ENCODE results near the gene BMPR1A.
"Not testable (repeated sequence)": the region's sequence is repeated elsewhere in the genome, so short reads cannot be mapped to it uniquely, and the experiment has no call there.

Gene BMPR1A

GRCh38 chr10:86945361-86946212 lies 189.2 kb downstream of the BMPR1A start:
- TF ChIP-seq, protein P1, sequence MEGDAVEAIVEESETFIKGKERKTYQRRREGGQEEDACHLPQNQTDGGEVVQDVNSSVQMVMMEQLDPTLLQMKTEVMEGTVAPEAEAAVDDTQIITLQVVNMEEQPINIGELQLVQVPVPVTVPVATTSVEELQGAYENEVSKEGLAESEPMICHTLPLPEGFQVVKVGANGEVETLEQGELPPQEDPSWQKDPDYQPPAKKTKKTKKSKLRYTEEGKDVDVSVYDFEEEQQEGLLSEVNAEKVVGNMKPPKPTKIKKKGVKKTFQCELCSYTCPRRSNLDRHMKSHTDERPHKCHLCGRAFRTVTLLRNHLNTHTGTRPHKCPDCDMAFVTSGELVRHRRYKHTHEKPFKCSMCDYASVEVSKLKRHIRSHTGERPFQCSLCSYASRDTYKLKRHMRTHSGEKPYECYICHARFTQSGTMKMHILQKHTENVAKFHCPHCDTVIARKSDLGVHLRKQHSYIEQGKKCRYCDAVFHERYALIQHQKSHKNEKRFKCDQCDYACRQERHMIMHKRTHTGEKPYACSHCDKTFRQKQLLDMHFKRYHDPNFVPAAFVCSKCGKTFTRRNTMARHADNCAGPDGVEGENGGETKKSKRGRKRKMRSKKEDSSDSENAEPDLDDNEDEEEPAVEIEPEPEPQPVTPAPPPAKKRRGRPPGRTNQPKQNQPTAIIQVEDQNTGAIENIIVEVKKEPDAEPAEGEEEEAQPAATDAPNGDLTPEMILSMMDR (conservative IDR thresholded peaks at IDR 0.05): no peak
- no peak for TF ChIP-seq ZFX (IDR thresholded peaks at IDR 0.05)
- H3K27ac ChIP-seq: no peak overlapping the region

DNA sequence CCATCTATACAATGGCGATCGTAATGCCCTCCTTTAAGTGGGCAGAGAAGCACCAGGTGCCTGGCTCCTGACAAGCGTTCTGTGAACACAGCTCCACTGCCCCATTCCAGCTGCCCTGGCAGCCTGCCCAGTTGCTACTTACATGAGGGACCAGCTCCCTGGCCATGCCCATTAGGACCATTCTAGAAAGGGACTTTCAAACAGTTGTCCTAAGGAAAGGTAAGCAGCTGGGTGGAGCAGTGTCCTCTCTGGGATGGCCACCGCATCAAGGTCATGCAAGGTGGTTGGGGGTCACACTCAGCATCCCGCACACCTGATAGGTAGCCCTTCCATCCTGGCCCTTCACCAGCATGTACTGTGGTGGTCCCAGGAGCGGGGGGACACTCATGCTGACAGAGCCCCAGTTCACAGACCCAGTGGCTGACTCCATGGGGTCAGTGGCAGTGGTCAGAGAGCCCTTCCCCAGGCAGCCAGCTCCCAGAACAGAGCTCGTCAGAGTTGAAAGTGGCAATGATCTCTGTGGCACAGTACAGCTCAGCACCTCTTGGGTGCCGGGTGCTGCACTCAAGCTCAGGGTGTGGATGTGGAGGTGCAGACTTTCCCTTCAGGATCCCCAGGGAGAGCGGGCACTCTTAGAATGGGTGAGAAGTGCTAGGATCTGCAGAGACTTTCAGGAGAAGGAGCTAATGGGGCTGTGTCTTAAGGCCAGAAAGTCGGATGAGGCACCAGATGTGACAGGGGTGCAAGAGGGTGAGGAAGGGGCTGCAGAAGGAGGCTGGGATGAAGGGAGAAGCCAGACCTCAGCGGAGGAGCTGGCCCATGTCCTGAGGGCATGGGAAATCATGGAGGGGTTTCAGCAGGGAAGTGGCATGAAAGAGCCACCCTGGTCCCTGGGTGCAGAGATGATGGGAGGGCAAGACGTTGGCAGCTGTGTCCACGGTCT lies 190.1 kb downstream of the BMPR1A start:
- H3K27ac ChIP-seq: no peak overlapping the region
- TF ChIP-seq ZFX (IDR thresholded peaks at IDR 0.05): no peak
- TF ChIP-seq, protein P1 (conservative IDR thresholded peaks at IDR 0.05): no peak

GRCh38 chr10:86947806-86948205 lies 191.4 kb downstream of the BMPR1A start:
- not testable (repeated sequence) for H3K27ac ChIP-seq

- TF ChIP-seq, protein P1 (conservative IDR thresholded peaks at IDR 0.05): no peak
- TF ChIP-seq ZFX (IDR thresholded peaks at IDR 0.05): no peak
- H3K27ac ChIP-seq: no peak overlapping the region
Observed at GRCh38 chr10:86950349-86950748, 193.9 kb downstream of the BMPR1A start.

GRCh38 chr10:86951184-86951761 lies 194.9 kb downstream of the BMPR1A start:
- H3K27ac ChIP-seq: no peak overlapping the region
- no peak for TF ChIP-seq ZFX (IDR thresholded peaks at IDR 0.05)
- TF ChIP-seq, protein P1 (conservative IDR thresholded peaks at IDR 0.05): no peak

GRCh38 chr10:86952106-86952505 lies 195.7 kb downstream of the BMPR1A start:
- TF ChIP-seq, protein P1 (conservative IDR thresholded peaks at IDR 0.05): no peak
- no peak for TF ChIP-seq ZFX (IDR thresholded peaks at IDR 0.05)
- no peak overlapping the region for H3K27ac ChIP-seq

GRCh38 chr10:86952697-86953096 lies 196.3 kb downstream of the BMPR1A start:
- not testable (repeated sequence) for H3K27ac ChIP-seq

Measured in C4-2B (cell line).